HG03521 (cell line): ENCODE results near the gene OR51B2.

ENCODE experiments used
- ATAC-seq: cut with Tn5 transposase; IDR thresholded peaks from one replicate; pipeline ENCODE4 v1.9.1; 2021; ENCODE audit warnings: mild to moderate bottlenecking, moderate library complexity; ENCODE audit not compliant: unreplicated experiment

Gene OR51B2

DNA sequence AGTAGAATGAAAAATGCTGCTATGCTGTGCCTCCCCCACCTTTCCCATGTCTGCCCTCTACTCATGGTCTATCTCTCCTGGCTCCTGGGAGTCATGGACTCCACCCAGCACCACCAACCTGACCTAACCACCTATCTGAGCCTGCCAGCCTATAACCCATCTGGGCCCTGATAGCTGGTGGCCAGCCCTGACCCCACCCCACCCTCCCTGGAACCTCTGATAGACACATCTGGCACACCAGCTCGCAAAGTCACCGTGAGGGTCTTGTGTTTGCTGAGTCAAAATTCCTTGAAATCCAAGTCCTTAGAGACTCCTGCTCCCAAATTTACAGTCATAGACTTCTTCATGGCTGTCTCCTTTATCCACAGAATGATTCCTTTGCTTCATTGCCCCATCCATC is 39.5 kb downstream of the OR51B2 start:
- ATAC-seq, result no peak

DNA sequence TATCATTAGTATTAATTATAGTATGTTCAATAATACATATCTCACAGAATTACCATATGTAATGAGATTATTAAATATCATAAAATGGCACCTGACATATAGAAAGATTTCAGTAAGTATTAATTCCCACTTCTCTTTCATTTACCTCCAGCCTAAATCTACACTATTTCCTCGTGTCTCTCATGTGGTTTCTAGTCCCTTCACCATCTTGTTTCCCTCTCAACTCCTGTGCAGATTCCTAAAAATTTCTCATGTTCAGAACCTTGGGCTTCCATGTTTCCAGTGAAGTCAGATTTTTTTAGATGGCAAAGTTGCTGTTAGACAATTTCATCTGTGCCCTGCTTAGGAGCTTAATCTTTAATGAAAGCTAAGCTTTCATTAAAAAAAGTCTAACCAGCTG is 40.2 kb downstream of the OR51B2 start:
- ATAC-seq, result no peak

DNA sequence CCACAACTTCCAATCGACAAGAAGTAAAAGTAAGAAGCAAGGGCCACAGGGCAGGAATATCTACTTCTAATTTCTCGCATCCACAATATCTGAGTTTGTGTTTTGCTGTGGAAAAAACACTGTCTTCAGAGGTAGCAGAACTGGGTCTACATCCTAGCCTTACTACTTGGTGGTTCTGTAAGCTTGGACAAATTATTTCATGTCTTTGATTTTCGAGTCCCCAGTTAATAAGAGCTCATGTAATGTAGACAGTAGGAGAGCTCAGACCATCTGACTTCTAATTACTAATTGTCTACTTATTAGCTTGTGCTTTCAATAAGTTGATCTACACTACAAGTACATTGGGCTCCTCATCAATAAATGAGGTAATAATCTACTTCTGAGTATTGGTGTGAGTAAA is 41.0 kb downstream of the OR51B2 start:
- no peak for ATAC-seq

DNA sequence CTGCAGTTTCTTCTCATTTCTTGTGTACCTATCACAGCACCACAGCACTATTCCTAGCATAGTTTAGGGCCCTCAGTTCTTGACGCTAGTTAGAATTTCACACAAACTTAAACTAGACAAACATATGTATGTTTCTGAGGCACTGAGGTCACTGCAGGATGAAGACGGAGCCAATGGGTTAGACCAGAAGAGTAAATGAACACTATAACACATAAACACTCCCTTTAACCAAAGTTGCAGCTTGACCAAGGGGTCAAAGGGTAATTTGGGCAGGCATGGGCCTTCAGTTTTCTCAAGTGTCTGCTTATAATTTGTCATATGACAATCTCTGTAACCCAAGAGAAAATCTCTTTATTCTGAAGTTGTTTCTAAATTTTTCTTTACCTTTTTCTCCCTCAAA is 41.5 kb downstream of the OR51B2 start:
- no peak for ATAC-seq

DNA sequence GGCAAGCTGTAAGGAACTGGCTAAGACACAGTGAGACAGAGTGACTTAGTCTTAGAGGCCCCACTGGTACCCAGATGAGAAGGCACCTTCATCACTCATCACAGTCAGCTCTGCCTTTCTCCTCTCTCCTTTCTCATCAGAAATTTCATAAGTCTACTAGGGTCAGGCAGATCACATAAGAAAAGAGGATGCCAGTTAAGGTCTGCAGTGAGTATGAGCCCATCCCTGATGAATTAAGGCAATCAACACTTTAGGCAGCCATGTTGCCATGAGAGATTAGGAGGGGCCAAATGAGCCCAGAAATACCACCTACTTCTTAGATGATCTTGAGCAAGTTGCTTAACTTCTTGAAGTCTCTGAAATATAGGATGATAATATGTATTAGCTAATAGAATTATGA is 42.5 kb downstream of the OR51B2 start:
- no peak for ATAC-seq

DNA sequence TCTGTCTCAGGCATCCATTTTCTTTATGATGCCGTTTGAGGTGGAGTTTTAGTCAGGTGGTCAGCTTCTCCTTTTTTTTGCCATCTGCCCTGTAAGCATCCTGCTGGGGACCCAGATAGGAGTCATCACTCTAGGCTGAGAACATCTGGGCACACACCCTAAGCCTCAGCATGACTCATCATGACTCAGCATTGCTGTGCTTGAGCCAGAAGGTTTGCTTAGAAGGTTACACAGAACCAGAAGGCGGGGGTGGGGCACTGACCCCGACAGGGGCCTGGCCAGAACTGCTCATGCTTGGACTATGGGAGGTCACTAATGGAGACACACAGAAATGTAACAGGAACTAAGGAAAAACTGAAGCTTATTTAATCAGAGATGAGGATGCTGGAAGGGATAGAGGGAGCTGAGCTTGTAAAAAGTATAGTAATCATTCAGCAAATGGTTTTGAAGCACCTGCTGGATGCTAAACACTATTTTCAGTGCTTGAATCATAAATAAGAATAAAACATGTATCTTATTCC is 43.5 kb downstream of the OR51B2 start:
- ATAC-seq, result peak; percentile 98

DNA sequence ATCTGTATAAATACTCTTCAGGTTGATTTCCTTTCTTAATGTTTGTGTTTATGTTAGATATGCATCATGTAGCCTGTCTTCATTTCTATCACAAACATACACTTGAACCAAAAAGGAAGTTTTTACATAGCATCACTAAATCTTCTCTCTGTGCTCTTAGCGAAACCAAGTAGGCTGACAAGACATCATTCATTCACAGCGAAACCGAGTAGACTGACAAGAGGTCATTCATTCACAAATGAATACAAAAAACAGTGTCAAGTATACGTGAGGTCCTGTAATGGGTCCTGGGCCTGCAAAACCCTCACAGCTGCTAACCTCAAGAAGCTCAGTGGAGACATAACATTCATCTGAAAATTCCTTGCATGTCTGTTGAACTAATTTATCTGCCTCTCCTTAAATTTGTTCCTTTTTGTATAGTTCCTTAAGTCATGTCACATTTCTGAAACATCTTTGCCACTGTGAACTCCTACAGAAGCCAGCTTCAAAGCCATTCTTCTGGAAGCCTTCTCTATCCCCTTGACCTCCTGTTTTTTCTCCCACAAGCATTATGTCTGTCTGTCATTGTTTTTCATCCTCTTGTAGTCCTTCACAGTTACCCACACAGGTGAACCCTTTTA is 44.5 kb downstream of the OR51B2 start:
- ATAC-seq, result no peak

DNA sequence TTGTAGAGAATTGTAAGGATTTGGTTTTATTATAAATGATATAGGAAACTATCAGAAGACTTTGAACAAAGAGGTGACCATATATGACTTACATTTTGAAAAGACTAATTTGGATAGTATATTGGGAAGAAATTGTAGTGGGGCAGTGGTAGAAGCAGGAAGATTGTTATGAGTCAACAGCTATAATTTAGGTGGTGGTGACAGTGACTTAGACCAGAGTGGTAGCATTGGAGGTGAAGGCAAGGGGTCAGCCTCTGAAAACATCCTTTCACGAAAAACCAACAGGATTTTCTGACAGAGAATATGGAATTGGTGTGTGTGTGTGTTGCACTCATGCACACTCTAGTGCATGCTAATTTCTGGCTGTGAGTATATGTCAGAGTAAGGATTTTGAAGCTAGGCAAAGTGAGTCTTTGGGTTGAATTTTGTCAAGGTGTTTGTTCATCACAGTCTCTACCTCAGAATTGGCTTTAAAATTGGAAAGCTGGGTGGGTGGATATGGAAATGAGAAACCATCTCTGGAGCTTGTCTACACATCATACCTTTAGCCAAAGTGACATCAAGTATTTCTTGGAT is 46.2 kb downstream of the OR51B2 start:
- ATAC-seq, result no peak

DNA sequence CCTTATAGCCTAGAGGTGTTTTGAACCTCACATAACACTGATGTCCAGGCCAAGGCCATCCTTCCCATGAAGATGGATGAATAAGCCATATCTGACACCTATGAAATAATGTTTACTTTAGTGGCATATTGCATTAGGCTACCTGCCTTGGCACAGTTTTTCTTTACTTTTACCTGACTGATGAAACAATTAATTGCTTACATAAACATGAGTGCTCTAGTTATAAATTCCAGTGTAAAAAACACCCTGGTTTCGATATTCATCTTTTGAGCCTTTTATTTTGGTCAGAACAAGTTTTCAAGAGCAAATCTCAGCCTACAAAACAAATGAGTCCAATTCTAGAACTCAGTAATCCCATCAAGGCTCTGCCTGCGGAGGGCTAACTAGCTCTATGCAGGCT is 47.4 kb downstream of the OR51B2 start:
- ATAC-seq, result no peak

DNA sequence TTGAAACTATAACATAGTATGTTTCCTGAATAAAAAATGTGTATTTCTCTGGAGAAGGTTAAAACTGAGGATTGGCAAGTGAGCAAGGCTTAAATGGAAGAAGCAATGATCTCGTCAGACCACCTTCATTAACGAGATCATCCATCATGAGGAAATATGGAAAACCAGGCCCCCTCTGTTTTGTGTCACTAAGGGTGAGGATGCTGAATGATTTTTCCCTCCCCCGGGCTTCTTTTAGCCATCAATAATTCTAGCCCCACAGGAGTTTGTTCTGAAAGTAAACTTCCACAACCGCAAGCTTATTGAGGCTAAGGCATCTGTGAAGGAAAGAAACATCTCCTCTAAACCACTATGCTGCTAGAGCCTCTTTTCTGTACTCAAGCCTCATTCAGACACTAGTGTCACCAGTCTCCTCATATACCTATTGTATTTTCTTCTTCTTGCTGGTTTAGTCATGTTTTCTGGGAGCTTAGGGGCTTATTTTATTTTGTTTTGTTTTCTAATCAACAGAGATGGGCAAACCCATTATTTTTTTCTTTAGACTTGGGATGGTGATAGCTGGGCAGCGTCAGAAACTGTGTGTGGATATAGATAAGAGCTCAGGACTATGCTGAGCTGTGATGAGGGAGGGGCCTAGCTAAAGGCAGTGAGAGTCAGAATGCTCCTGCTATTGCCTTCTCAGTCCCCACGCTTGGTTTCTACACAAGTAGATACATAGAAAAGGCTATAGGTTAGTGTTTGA is 48.6 kb downstream of the OR51B2 start:
- no peak for ATAC-seq

DNA sequence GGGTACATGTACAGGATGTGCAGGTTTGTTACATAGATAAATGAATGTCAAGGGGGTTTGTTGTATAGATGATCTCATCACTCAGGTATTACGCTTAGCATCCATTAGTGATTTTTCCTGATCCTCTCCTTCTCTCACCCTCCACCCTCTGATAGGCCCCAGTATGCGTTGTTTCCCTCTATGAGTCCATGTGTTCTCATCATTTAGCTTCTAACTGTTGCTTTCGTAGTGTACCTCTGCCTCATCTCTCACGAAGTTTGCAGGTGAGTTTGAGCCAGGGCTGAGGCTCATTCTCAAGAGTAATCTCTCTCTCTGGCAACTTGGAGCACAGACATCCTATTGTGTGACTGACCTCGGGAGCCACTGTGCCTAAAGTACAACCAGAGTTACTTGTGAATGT is 49.7 kb downstream of the OR51B2 start:
- no peak for ATAC-seq
